Esophagus (tissue), 2 donors: ENCODE results near the gene DCLK1. TPM values are rescaled to one million over a fixed set of nuclear protein-coding genes. Genes with fewer than 3 reads are reported as not detected.

Experiments used
- H3K27ac ChIP-seq, 2 donors: one replicate each; pipeline ENCODE4 v1.5.1; 2013; ENCODE audit warnings: low read depth in 2 of 2, mild to moderate bottlenecking in 2 of 2, inconsistent platforms in 1 of 2, low read length in 1 of 2, moderate library complexity in 1 of 2
- H3K27me3 ChIP-seq, 2 donors: one replicate each; pipeline ENCODE4 v1.6.1; 2013; ENCODE audit warnings: low read length in 2 of 2, control low read depth in 1 of 2, mild to moderate bottlenecking in 1 of 2; ENCODE audit not compliant: insufficient read depth in 2 of 2, control insufficient read depth in 1 of 2
- H3K36me3 ChIP-seq, 2 donors: one replicate each; pipeline ENCODE4 v1.6.1; 2013; ENCODE audit warnings: low read length in 1 of 2; ENCODE audit not compliant: control insufficient read depth in 2 of 2, insufficient read depth in 2 of 2
- H3K4me1 ChIP-seq, 2 donors: one replicate each; pipeline ENCODE4 v1.6.1; 2013; ENCODE audit warnings: low read length in 1 of 2; ENCODE audit not compliant: control insufficient read depth in 2 of 2, insufficient read depth in 2 of 2
- H3K4me3 ChIP-seq, 2 donors: one replicate each; pipeline ENCODE4 v1.5.1; 2013; ENCODE audit warnings: low read length in 2 of 2, mild to moderate bottlenecking in 2 of 2, low read depth in 1 of 2, moderate library complexity in 1 of 2
- H3K9me3 ChIP-seq, 2 donors: one replicate each; pipeline ENCODE4 v1.6.1; 2013; ENCODE audit warnings: mild to moderate bottlenecking in 2 of 2, low read depth in 1 of 2, low read length in 1 of 2, moderate library complexity in 1 of 2; ENCODE audit not compliant: control insufficient read depth in 2 of 2, insufficient read depth in 1 of 2
- WGBS, 2 donors: extraction: QIAGEN DNeasy Blood & Tissue Kit; methylation state at CpG; one replicate each; pipeline ENCODE4 v1.1.7; 2013; 5-methylcytosine and 5-hydroxymethylcytosine counted together
- polyA plus RNA-seq, 2 donors: library from polyadenylated mRNA; stranded (reverse); fragments of 200-250 nt; gene quantifications; one replicate each; pipeline ENCODE4 v1.2.3, GENCODE V29; 2013
- donor health status: healthy with polysubstance abuse.
- donor health status: Bipolar disorder and iron deficiency.

DCLK1 gene
- polyA plus RNA-seq, 2 donors = 0.47 to 0.75 TPM

GRCh38 chr13:36006347-36006746, 124.8 kb downstream of the DCLK1 start:
- Histone ChIP-seq H3K27ac (no peak overlapping the region), H3K4me3 (no peak overlapping the region), H3K4me1 (no peaks in the 10 kb centered on the region), H3K9me3 (no peaks in the 10 kb centered on the region), H3K36me3 (no peaks in the 10 kb centered on the region), H3K27me3 (no peaks in the 10 kb centered on the region)
- 46 to 51% methylated on average over 4 of the region's 4 CpGs for WGBS, 2 donors

- H3K4me1 ChIP-seq = no peaks in the 10 kb centered on the region
- H3K4me3 ChIP-seq = no peak overlapping the region
- 78 to 85% methylated on average over 2 of the region's 2 CpGs for WGBS, 2 donors
Observed at GRCh38 chr13:36001561-36001960, 129.6 kb downstream of the DCLK1 start.

GRCh38 chr13:36000028-36000427, 131.2 kb downstream of the DCLK1 start:
- Histone ChIP-seq H3K27me3 (no peaks in the 10 kb centered on the region), H3K36me3 (no peaks in the 10 kb centered on the region), H3K9me3 (no peaks in the 10 kb centered on the region), H3K27ac (no peak overlapping the region), H3K4me3 (no peak overlapping the region), H3K4me1 (no peaks in the 10 kb centered on the region)
- 80 to 84% methylated on average over 2 of the region's 2 CpGs for WGBS, 2 donors

More at GRCh38 chr13:36001561-36001960, 129.6 kb downstream of the DCLK1 start:
- no peaks in the 10 kb centered on the region for H3K27me3 ChIP-seq
- no peak overlapping the region for H3K27ac ChIP-seq
- no peaks in the 10 kb centered on the region for H3K36me3 ChIP-seq
- no peaks in the 10 kb centered on the region for H3K9me3 ChIP-seq

- H3K4me1 ChIP-seq = no peaks in the 10 kb centered on the region
- no peak overlapping the region for H3K27ac ChIP-seq
- 85 to 87% methylated on average over 3 of the region's 3 CpGs for WGBS, 2 donors
- no peak overlapping the region for H3K4me3 ChIP-seq
- H3K27me3 ChIP-seq = peaks cover 0 to 4% of the 10 kb centered on the region in 2 donors
- no peaks in the 10 kb centered on the region for H3K36me3 ChIP-seq
- no peaks in the 10 kb centered on the region for H3K9me3 ChIP-seq
Observed at GRCh38 chr13:35996360-35996759, 134.8 kb downstream of the DCLK1 start.

- Histone ChIP-seq H3K4me1 (no peaks in the 10 kb centered on the region), H3K27ac (no peak overlapping the region), H3K36me3 (no peaks in the 10 kb centered on the region), H3K9me3 (no peaks in the 10 kb centered on the region), H3K4me3 (no peak overlapping the region), H3K27me3 (peaks cover 0 to 4% of the 10 kb centered on the region in 2 donors)
- 43 to 47% methylated on average over 2 of the region's 2 CpGs for WGBS, 2 donors
Observed at GRCh38 chr13:35995136-35995535, 136.0 kb downstream of the DCLK1 start.

DNA sequence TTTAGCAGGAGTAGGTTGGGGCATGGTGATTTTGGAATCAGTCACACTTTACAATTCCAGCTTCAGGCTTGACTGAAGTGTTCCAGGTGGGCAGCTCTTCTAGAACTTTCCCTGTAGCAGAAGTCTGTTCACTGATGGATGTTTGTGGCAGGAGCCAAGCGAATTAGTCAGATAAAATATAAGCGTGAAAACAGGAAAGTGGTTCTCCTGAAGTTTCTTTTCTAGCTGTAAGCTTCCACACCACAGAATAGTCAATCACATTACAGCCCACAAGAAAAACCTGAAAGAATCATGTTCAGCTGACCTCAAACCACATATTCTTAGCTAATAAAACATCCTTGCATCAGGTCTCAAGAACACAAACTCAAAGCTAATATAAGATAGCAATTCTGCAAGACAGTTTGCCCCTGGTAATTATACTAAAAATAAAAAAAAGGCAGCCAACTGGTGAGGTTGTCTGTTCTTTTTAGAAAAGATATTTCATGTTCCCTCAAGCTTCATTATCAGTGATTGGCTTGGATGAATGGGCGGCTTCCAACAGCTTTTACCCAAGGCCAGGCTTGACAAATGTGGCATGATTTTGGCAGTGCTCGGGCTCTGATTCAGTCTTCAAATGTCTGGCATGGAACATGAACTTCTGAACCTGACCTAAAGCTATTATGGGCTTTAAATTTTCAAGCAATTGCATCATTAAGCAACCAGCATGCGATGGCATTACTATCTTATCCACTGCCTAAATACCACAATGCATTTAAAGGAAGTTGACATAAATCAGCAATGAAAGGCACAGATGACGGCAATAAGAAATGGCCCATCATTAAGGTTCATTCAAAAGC, 136.8 kb downstream of the DCLK1 start:
- WGBS, 2 donors = 29 to 36% methylated on average over 6 of the region's 6 CpGs
- H3K4me3 ChIP-seq = no peak overlapping the region
- H3K36me3 ChIP-seq = no peaks in the 10 kb centered on the region
- H3K9me3 ChIP-seq = no peaks in the 10 kb centered on the region
- peak overlapping the region in 1 of 2 donors; percentile 45 for H3K27ac ChIP-seq
- H3K4me1 ChIP-seq = no peaks in the 10 kb centered on the region
- peaks cover 0 to 4% of the 10 kb centered on the region in 2 donors for H3K27me3 ChIP-seq

GRCh38 chr13:35993686-35994085, 137.5 kb downstream of the DCLK1 start:
- H3K4me3 ChIP-seq = no peak overlapping the region
- H3K9me3 ChIP-seq = no peaks in the 10 kb centered on the region
- H3K36me3 ChIP-seq = no peaks in the 10 kb centered on the region
- 33 to 40% methylated on average over 1 of the region's 1 CpG for WGBS, 2 donors
- no peak overlapping the region for H3K27ac ChIP-seq
- no peaks in the 10 kb centered on the region for H3K4me1 ChIP-seq
- peaks cover 0 to 4% of the 10 kb centered on the region in 2 donors for H3K27me3 ChIP-seq

GRCh38 chr13:35992964-35993363, 138.2 kb downstream of the DCLK1 start:
- no peak overlapping the region for H3K27ac ChIP-seq
- no peaks in the 10 kb centered on the region for H3K36me3 ChIP-seq
- H3K4me1 ChIP-seq = no peaks in the 10 kb centered on the region
- H3K9me3 ChIP-seq = no peaks in the 10 kb centered on the region
- peaks cover 0 to 4% of the 10 kb centered on the region in 2 donors for H3K27me3 ChIP-seq
- 91% methylated on average over 4 of the region's 4 CpGs for WGBS, 2 donors
- no peak overlapping the region for H3K4me3 ChIP-seq

DNA sequence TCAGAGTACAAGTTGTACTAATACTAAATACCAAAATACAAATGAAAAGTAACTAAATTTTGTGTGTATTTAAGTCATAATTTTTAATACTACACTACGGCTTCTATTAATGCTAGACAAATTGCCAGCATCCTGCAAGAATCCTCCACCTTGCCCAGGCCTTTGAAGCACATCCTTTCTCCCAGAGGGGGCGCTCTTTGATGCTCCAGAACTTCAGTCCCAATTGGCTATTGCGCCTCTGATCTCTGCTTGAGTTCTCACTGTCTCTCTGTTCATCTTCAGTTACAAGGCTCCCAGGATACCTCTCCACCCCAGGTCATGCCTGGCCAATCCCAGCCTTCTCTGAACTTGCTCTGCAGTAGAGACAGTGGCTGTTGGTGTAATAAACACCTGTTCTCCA, 141.0 kb downstream of the DCLK1 start:
- Histone ChIP-seq H3K9me3 (no peaks in the 10 kb centered on the region), H3K36me3 (no peaks in the 10 kb centered on the region)
- whole genome bisulfite sequencing, 2 donors = 90 to 93% methylated on average over 3 of the region's 3 CpGs

GRCh38 chr13:35988648-35989081, 142.5 kb downstream of the DCLK1 start:
- Histone ChIP-seq H3K9me3 (no peaks in the 10 kb centered on the region), H3K36me3 (no peaks in the 10 kb centered on the region), H3K4me1 (no peaks in the 10 kb centered on the region), H3K4me3 (no peak overlapping the region), H3K27me3 (peaks cover 0 to 4% of the 10 kb centered on the region in 2 donors), H3K27ac (no peak overlapping the region)
- 77 to 83% methylated on average over 6 of the region's 6 CpGs for WGBS, 2 donors

More for the DNA sequence above, 141.0 kb downstream of the DCLK1 start:
- Histone ChIP-seq H3K4me3 (no peak overlapping the region), H3K27me3 (peaks cover 0 to 4% of the 10 kb centered on the region in 2 donors), H3K4me1 (no peaks in the 10 kb centered on the region), H3K27ac (no peak overlapping the region)
